SW480 (cell line): ENCODE data around the gene TOPBP1.
"Not testable (repeated sequence)": the region's sequence is repeated elsewhere in the genome, so short reads cannot be mapped to it uniquely, and the experiment has no call there.

Experiments
- DNase-seq: peaks from one replicate; pipeline ENCODE4 v3.0.0-alpha.2; 2016; ENCODE audit warnings: low spot score

TOPBP1 gene

GRCh38 chr3:133661454-133662277, at the start of gene TOPBP1:
Gene TOPBP1 (minus strand): TSS chr3:133661941. CDS start chr3:133661127, 814 bp downstream.
- peak; percentile 86 for DNase-seq

- DNase-seq: no peak
These were observed 49.3 kb upstream of the TOPBP1 start for GRCh38 chr3:133711013-133711412.

- DNase-seq: no peak
These were observed 47.5 kb upstream of the TOPBP1 start for GRCh38 chr3:133709139-133709750.

DNA sequence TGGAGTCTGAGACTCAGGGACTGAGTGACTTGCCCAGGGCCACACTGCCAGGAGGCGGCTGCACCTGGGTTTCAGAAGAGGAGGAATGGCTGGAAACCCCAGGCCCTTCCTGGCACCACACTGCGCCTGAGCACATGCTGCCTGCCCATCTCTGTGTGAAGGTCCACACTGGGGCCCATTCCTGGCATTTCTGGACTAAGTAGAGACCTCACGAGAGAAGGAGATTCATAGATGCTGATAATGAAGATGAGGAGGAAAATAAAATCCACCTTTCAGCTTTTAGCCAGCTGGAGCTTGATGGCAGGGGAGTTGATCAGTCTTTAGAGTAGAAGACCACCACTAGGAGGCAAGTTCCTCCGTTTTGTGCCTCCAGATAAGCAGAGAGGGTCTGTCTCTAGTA, 44.3 kb upstream of the TOPBP1 start:
- DNase-seq: no peak

DNA sequence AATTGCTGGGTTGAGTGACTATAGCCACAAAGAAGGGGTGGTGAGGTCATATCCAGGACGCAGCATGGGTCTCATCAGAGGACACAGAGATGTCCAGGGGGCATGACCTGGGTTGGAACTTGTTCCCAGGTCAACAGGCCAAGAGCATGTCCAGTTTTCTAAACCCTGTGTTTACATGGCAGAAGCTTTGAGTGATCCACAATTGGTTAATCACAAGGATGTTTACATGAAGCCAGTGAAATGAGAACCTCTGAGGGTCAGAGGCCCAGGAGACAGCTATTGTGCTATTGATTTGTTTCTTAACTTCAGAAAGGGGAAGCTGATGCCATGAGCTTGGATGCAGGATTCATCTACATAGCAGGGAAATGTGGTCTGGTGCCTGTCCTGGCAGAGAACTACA, 42.2 kb upstream of the TOPBP1 start:
- DNase-seq: no peak

DNA sequence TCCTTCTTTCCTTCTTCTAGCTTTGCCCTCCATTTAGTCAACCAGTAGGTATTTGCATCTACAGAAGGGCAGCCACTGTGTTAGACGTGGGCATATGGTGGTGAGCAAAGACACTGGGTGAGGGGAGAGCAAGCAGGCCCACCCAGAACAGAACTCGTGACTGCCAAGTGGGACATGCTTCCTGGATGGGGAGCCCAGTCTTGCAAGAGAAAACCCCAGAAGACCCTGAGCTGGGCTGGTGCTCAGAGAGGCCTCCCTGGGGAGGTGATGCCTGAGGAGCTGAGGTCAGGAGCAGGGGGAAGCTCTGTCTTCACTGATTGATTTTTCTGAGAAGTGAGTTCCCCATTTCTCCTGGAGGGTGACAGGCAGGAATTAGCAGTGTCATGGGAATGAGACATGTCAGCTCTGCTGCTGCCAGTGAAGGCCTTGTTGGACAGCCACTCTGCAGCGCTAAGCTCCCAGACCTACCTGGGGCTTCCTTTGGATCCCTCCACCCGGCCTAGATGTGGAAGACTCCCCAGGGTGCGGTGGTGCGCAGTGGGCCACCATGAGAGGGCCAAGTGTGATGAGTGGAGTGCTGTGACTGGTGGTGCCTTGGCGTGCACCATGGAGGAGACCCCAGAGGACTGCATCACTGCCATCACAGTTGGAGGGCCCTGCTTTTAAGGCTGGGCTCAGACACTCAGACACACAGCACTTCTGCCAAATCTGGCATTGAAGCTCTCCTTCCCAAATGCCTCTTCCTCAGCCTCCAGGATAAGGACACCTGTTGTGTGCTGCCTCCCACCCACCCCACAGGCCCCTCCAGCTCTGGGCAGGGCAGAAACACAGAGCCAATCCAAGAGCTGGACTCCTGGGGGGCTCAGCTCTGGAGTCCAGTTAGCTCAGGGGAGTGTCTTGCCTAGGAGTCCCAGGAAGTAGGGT, 40.0 kb upstream of the TOPBP1 start:
- no peak for DNase-seq

DNA sequence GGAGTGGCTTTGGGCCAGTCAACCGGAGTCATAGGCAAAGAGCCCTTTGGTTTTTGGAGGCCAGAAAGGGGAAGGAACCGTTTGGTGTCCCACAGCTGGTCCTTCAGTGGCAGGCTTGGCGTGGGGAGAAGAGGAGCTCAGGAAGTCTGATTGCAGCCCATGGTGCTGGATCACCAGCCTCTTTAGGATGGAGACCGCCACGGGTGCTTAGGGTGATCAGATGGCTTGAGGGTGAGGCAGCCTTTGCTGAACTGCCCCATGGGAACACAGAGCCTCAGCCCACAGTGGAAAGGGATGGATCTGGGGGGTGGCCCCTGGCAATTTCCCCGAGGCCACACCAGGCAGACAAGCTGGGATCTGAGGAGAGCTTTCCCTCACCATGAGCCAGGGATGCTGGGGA, 38.6 kb upstream of the TOPBP1 start:
- no peak for DNase-seq

- DNase-seq: no peak
These were observed 38.2 kb upstream of the TOPBP1 start for GRCh38 chr3:133699903-133700302.

GRCh38 chr3:133699467-133699866, 37.7 kb upstream of the TOPBP1 start:
- no peak for DNase-seq

DNA sequence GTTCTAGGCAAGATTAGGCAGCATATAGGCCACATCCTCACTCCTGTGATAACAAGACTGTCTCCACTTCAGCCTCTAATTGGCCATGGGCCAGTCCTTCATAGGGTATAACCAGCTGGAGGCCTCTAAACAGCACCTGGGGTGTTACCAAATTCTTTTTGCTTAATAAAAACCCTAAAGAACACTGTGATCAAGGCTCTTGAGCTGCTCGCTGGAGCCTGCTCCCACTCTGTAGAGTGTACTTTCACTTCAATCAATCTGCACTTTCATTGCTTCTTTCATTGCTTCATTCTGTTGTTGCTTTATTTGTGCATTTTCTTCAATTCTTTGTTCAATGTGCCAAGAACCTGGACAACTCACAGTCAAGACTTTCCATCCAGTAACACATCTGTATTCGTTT, 36.2 kb upstream of the TOPBP1 start:
- no peak for DNase-seq

GRCh38 chr3:133695560-133696171, 33.9 kb upstream of the TOPBP1 start:
- DNase-seq: no peak

GRCh38 chr3:133694288-133695268, 32.8 kb upstream of the TOPBP1 start:
- no peak for DNase-seq

DNA sequence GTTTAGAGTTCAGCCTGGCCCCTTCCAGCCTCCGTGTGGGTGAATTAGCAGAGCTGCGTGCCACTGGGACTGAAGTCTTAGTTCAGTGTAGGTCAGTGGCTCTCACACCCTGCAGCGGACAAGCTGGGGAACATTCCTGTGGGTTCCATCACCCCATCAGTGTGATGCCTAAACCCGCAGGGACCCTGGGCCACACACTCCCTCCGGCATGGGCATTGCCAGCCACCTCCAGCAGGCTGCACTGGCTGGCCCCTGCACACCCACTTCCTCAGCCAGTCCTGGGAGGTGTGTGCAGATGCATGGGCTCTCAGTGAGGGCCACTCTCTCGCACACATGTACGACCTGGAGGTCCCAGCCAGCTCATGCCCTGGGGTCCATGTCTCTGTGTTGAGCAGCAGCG, 32.1 kb upstream of the TOPBP1 start:
- DNase-seq: no peak

DNA sequence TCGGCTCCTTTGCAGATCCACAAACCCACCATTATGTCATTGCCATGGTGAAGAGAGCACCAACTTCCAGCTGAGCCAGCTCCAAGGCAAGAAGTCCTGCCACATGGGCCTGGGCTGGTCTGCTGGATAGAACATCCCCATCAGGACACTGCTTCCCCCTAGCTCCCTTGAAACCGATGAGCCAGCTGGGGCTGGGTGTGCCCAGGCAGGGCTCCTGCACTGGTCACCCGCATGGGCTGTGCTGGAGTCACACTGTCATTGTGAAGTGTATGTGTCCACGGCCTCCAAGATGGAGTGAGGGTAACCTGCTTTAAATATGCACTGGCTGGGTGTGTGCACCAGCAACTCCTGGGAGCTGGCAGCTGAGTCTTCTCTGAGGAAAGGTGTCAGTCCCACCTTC, 31.0 kb upstream of the TOPBP1 start:
- no peak for DNase-seq

GRCh38 chr3:133691273-133692107, 29.7 kb upstream of the TOPBP1 start:
- no peak for DNase-seq

DNA sequence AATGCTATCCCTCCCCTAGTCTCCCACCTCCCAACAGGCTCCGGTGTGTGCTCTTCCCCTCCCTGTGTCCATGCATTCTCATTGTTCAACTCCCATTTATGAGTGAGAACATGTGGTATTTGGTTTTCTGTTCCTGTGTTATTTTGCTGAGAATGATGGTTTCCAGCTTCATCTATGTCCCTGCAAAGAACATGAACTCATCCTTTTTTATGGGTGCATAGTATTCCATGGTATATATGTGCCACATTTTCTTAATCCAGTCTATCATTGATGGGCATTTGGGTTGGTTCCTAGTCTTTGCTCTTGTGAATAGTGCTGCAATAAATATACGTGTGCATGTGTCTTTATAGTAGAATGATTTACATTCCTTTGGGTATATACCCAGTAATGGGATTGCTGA, 16.3 kb upstream of the TOPBP1 start:
- DNase-seq: not testable (repeated sequence)

DNA sequence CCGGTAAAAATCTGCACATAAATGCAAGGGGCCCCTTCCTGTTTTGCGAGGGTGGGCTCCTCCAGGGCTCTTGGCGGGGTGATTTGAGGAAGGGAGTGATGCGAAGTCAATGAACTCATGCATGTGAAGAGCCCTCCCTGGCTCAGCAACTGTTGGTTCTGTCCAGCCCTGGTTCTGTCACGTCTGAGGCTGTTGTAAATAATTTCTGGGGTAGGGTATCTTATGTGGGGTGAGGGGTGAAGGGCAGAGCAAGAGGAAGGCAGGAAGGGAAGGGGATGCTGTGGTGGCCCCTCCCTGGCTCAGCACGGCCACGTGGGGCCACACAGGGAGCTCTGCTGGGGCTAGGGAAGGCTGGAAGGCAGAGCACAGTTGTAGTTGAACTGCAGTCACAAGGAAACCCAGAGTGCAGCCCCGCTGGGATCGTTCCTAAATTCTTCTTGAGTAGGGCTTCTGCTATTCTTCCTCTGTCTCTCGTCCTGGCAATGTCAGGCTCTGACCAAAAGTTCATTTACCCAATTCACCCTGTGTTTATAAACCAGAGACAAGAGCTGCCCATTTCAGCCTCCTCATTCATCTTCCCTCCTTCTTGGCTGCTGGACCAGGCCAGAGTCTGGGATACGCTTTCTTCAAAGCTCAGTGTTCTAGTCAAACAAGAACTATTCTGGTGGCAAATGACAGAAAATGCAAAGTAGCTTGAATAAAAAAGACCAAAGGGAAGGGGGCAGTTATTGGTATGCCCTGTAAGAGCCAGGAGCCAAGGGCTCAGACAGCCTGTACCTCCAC, 14.8 kb upstream of the TOPBP1 start:
- no peak for DNase-seq

- no peak for DNase-seq
These were observed 14.0 kb upstream of the TOPBP1 start for GRCh38 chr3:133675631-133676335.
